ENCODE data around the gene SYT1. TPM values are rescaled to one million over a fixed set of nuclear protein-coding genes. Genes with fewer than 3 reads are reported as not detected.

Gene SYT1
- total and polyA plus RNA-seq, 2 of the 4 experiments (the other 2 are of a cell fraction) = 2.8 to 3.0 TPM

DNA sequence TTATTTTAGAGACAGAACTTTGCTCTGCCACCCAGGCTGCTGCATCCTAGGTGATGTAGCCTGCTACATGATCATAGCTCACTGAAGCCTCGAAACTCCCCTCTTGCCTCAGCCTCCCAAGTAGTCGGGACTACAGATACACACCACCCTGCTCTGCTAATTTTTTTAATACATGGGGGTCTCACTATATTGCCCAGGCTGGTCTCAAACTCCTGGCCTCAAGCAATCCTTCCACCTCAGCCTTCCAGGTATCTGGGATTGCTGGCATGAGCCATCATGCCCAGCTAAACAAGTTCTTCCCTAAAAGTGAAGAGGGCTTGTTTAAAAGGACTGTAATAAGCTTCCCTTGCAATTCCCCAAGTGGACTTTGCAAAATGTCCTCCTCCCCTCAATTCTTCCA, 515.8 kb downstream of the SYT1 start:
- no peak overlapping the region for H3K27ac ChIP-seq (ENCODE audit: insufficient read depth, low read length)
- no peaks in the 10 kb centered on the region for H3K27me3 ChIP-seq (ENCODE audit: control insufficient read depth, insufficient read depth, low read length)
- dilution Hi-C loops (cut with HindIII; ENCODE audit: low sequenced_read_pairs, unreplicated experiment) = no loop called here
- no peak overlapping the region for H2AK5ac ChIP-seq (ENCODE audit: low read depth, low read length)
- no peak overlapping the region for H2AK9ac ChIP-seq (replicated peaks; ENCODE audit: low read depth, low read length, poor library complexity)
- H2AFZ ChIP-seq (replicated peaks; ENCODE audit: low read length, poor library complexity) = no peak overlapping the region
- H4K20me1 ChIP-seq (ENCODE audit: insufficient read depth, low read length) = no peaks in the 10 kb centered on the region
- H3K14ac ChIP-seq (replicated peaks; ENCODE audit: low read depth, low read length) = no peak overlapping the region
- no peak overlapping the region for H3K18ac ChIP-seq (ENCODE audit: low read depth, low read length)
- H2BK5ac ChIP-seq (ENCODE audit: low read depth, low read length, poor library complexity, severe bottlenecking) = no peak overlapping the region
- no peaks in the 10 kb centered on the region for H3K79me1 ChIP-seq (ENCODE audit: low read depth in 1 of 2, low read length in 2 of 2)
- intact Hi-C loops (cut with micrococcal nuclease) = no loop called here
- H2BK120ac ChIP-seq (ENCODE audit: low read depth, low read length) = no peak overlapping the region
- ChIA-PET CTCF (interaction anchor here (0.5 kb wide), 1 partner anchor 651 kb away, joined by 3 read pairs; no protein-coding TSS in a partner anchor), POLR2A (ENCODE audit: unreplicated experiment) (no interaction called here)
- H4K5ac ChIP-seq (ENCODE audit: low read depth, low read length) = no peak overlapping the region
- H3K4me1 ChIP-seq (ENCODE audit: control insufficient read depth, insufficient read depth, low read length) = no peaks in the 10 kb centered on the region
- H3K4ac ChIP-seq (ENCODE audit: low read depth, low read length) = no peak overlapping the region
- H2BK15ac ChIP-seq (ENCODE audit: low read depth, low read length) = no peak overlapping the region
- no peak overlapping the region for H3K9ac ChIP-seq (ENCODE audit: low read depth, low read length)
- ATAC-seq (ENCODE audit: low read depth) = no peak
- in situ Hi-C loops (cut with MboI; ENCODE audit: low sequenced_read_pairs) = no loop called here
- no peak overlapping the region for H3K4me2 ChIP-seq (ENCODE audit: low read depth, low read length)
- no peak overlapping the region for H3K4me3 ChIP-seq (ENCODE audit: insufficient read depth, low read depth, low read length)
- BruUV-seq (replicated peaks) = no TSS peak
- H2BK20ac ChIP-seq (ENCODE audit: low read depth, low read length) = no peak overlapping the region
- no peaks in the 10 kb centered on the region for H3K36me3 ChIP-seq (ENCODE audit: control insufficient read depth, insufficient read depth, low read length)
- no peak overlapping the region for H3K23ac ChIP-seq (ENCODE audit: low read depth, low read length)
- H3K56ac ChIP-seq (ENCODE audit: extremely low read depth, insufficient read depth, low read length) = no peak overlapping the region
- DNase-seq = no peak
- no peaks in the 10 kb centered on the region for H3K9me1 ChIP-seq (ENCODE audit: insufficient read depth, low read length)
- H4K8ac ChIP-seq (ENCODE audit: low read depth in 2 of 2, low read length in 2 of 2) = no peak overlapping the region
- H4K91ac ChIP-seq (ENCODE audit: insufficient read depth, low read depth, low read length) = no peak overlapping the region
- TF ChIP-seq RFX5 (IDR thresholded peaks at IDR 0.05; ENCODE audit: low read depth, low read length) (no peak), MAZ (IDR thresholded peaks at IDR 0.05; ENCODE audit: borderline replicate concordance, low read depth, low read length) (no peak), SMC3 (IDR thresholded peaks at IDR 0.05; ENCODE audit: low read depth, low read length) (no peak), RAD21 (IDR thresholded peaks at IDR 0.05; ENCODE audit: low read length) (no peak), NFE2L2 (IDR thresholded peaks at IDR 0.05; ENCODE audit: low read depth, low read length) (no peak), POLR2A (IDR thresholded peaks at IDR 0.05; ENCODE audit: low read depth, low read length) (no peak), MAFK (IDR thresholded peaks at IDR 0.05; ENCODE audit: low read depth, low read length) (no peak), MXI1 (IDR thresholded peaks at IDR 0.05; ENCODE audit: borderline replicate concordance, low read depth, low read length) (no peak), FOS (IDR thresholded peaks at IDR 0.05; ENCODE audit: low read depth, low read length) (no peak), CHD1 (IDR thresholded peaks at IDR 0.05; ENCODE audit: low read depth, low read length) (no peak), CEBPB (IDR thresholded peaks at IDR 0.05; ENCODE audit: low read depth, low read length) (no peak), BHLHE40 (IDR thresholded peaks at IDR 0.05; ENCODE audit: low read depth, low read length) (no peak)
- TF ChIP-seq, protein P1, sequence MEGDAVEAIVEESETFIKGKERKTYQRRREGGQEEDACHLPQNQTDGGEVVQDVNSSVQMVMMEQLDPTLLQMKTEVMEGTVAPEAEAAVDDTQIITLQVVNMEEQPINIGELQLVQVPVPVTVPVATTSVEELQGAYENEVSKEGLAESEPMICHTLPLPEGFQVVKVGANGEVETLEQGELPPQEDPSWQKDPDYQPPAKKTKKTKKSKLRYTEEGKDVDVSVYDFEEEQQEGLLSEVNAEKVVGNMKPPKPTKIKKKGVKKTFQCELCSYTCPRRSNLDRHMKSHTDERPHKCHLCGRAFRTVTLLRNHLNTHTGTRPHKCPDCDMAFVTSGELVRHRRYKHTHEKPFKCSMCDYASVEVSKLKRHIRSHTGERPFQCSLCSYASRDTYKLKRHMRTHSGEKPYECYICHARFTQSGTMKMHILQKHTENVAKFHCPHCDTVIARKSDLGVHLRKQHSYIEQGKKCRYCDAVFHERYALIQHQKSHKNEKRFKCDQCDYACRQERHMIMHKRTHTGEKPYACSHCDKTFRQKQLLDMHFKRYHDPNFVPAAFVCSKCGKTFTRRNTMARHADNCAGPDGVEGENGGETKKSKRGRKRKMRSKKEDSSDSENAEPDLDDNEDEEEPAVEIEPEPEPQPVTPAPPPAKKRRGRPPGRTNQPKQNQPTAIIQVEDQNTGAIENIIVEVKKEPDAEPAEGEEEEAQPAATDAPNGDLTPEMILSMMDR (conservative IDR thresholded peaks at IDR 0.05; ENCODE audit: low read depth, low read length) = no peak
- TF ChIP-seq, protein P2, sequence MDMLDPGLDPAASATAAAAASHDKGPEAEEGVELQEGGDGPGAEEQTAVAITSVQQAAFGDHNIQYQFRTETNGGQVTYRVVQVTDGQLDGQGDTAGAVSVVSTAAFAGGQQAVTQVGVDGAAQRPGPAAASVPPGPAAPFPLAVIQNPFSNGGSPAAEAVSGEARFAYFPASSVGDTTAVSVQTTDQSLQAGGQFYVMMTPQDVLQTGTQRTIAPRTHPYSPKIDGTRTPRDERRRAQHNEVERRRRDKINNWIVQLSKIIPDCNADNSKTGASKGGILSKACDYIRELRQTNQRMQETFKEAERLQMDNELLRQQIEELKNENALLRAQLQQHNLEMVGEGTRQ (IDR thresholded peaks at IDR 0.05; ENCODE audit: low read depth, low read length) = no peak
- 63% methylated on average over 2 of the region's 2 CpGs; no CpG with 5 or more reads in 1 of the 2 experiments for WGBS, 2 experiments (ENCODE audit: extremely low coverage in 2 of 2, insufficient read length in 1 of 2)
- H3K9me3 ChIP-seq (ENCODE audit: control insufficient read depth, insufficient read depth, low read length) = no peaks in the 10 kb centered on the region
